Activated T-helper 2 cell treated with anti-CD3 and anti-CD28 coated beads, Interferon-gamma antibody, Interleukin-2, Interleukin-4, amounts not matched to agents 10 μg/mL and 5 μg/mL and 100 μg/mL, durations not matched to agents 14 hours and 24 hours and 36 hours (primary cell): ENCODE measurements around the gene CHD2. TPM values are rescaled to one million over a fixed set of nuclear protein-coding genes. Genes with fewer than 3 reads are reported as not detected.
"Not testable (repeated sequence)": the region's sequence is repeated elsewhere in the genome, so short reads cannot be mapped to it uniquely, and the experiment has no call there.

Experiments used
- DNase-seq: peaks from one replicate; pipeline ENCODE4 v3.0.0; 2021; ENCODE audit warnings: low spot score
- H3K27ac Mint-ChIP-seq: one replicate; pipeline ENCODE4 v1.8.0; 2021; ENCODE audit warnings: mixed read lengths
- H3K27me3 Mint-ChIP-seq: one replicate; pipeline ENCODE4 v1.8.0; 2021; ENCODE audit warnings: low read depth, mixed read lengths
- H3K36me3 Mint-ChIP-seq: one replicate; pipeline ENCODE4 v1.8.0; 2021; ENCODE audit warnings: low read depth, mixed read lengths
- H3K4me1 Mint-ChIP-seq: one replicate; pipeline ENCODE4 v1.8.0; 2021; ENCODE audit warnings: low read depth, mixed read lengths
- H3K4me3 Mint-ChIP-seq: one replicate; pipeline ENCODE4 v1.8.0; 2021; ENCODE audit warnings: low read depth, mild to moderate bottlenecking, moderate library complexity, mixed read lengths
- H3K9me3 Mint-ChIP-seq: one replicate; pipeline ENCODE4 v1.8.0; 2021; ENCODE audit warnings: mixed read lengths
- intact Hi-C: fragments of 100-400 bp; cut with micrococcal nuclease; formaldehyde crosslinking; loops from one replicate; pipeline ENCODE4 v1.15.1; 2023
- total RNA-seq: library from RNA; stranded (reverse); gene quantifications from 2 replicates; pipeline ENCODE4 v1.2.3, GENCODE V29; 2022

Gene CHD2
- total RNA-seq, 1 donor from 2014 or later, result 111 TPM

DNA sequence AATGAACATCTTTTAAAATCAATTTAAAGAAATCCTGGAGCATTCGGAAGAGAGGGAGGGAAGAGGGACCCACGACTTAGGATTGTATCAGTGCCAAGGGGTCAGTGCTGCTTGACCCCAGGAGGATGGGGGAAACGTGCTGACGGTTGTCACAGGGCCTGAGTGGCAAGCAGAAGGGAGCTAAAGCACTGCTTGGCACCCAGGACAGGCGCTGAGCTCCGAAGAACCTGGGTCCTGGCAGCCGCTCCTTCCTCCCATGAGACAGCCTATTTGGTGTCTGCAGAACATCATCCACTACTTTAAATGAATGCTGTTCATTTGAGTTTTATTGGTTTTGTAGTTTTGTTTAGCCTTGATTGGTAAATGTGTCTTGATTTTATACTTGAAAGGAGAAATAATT, 134.4 kb downstream of the CHD2 start:
- intact Hi-C loops, result no loop called here
- Mint-ChIP-seq H3K4me3 (no peak overlapping the region), H3K36me3 (no peaks in the 10 kb centered on the region), H3K4me1 (peaks cover 7% of the 10 kb centered on the region), H3K9me3 (no peaks in the 10 kb centered on the region), H3K27ac (no peak overlapping the region), H3K27me3 (no peaks in the 10 kb centered on the region)
- no peak for DNase-seq

DNA sequence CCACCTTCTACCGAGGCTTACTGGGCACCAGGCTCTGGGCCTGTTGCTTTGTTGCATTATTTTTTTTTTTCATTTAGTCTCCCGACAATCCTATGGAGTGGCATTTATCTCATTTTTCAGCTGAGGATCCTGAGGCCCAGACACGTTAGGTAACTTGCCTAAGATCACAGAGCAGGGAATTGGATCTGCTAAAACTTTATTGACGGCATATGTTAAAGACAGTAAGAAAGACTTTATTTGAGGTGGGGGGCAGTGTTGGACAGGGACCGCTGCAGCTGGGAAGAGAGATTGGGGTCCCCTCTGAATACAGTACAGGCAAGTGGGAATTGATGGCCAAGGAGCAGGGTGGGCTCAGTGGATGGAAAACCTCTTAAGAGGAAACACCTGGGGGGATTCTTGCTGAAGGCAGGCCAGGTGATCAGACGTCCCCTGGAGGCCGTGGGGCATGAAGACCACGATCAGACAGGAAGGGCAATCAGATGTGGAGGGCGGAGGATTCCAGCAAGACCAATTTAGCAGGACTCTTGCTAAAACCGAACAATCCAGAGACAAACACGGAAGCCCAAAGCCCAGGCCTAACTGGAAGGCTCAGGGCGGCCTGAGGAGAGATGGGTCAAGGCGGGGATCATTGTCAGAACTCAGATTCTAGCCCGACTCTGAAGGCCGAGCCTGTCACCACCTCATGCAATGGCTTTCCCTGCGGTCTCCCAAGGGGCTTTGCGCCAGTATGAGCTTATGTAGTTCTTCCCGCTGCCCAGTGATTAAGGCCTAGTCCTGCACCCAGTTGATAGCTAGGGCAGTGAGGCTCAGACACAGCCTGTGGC, 135.2 kb downstream of the CHD2 start:
- no peaks in the 10 kb centered on the region for H3K27me3 Mint-ChIP-seq
- intact Hi-C loops, result no loop called here
- no peak overlapping the region for H3K4me3 Mint-ChIP-seq
- no peaks in the 10 kb centered on the region for H3K9me3 Mint-ChIP-seq
- H3K4me1 Mint-ChIP-seq, result peaks cover 7% of the 10 kb centered on the region
- no peak overlapping the region for H3K27ac Mint-ChIP-seq
- DNase-seq, result no peak
- H3K36me3 Mint-ChIP-seq, result no peaks in the 10 kb centered on the region

DNA sequence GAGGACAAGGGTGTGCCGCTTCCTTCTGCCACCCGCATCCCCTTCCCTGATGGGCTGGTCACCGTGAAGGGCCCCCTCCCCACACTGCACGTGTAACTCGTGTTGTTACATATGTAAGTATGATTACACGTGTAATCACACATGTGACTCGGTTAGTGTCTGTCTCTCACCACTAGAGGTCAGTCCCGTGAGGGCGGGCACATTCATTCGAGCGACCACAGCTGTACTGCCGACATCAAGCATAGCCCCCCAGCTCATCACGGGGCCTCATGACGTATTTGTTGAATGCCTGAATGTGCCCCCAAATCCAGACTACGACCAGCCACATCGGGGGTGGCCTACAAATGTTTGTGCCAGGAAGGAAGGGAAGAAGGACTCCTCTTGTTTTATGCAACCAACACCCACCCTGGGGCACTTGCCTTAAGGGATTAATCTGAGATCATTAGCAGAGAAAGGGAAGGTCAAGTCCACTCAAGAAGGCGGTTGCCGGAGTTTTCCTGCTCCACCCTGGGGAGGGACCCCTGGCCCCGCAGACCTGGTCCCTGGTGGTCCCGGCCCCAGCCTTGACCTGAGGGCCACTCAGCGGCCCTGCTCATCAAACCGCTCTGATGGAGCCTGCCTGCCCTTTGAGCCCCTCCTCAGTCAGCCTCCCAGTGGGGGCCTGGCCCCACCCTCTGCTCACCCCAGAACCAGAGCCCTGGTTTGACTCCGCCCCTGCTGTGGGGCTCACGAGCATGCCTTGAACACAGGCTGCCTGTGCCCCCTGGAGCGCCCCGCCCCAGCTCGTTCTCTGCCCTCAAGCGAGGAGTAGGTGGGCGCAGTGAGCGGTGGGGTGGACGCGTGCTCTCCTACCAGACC, 136.1 kb downstream of the CHD2 start:
- intact Hi-C loops, result no loop called here
- DNase-seq, result no peak
- Mint-ChIP-seq H3K27ac (peak overlapping the region; percentile 52), H3K4me1 (peaks cover 6% of the 10 kb centered on the region), H3K36me3 (no peaks in the 10 kb centered on the region), H3K27me3 (no peaks in the 10 kb centered on the region), H3K4me3 (no peak overlapping the region), H3K9me3 (no peaks in the 10 kb centered on the region)

DNA sequence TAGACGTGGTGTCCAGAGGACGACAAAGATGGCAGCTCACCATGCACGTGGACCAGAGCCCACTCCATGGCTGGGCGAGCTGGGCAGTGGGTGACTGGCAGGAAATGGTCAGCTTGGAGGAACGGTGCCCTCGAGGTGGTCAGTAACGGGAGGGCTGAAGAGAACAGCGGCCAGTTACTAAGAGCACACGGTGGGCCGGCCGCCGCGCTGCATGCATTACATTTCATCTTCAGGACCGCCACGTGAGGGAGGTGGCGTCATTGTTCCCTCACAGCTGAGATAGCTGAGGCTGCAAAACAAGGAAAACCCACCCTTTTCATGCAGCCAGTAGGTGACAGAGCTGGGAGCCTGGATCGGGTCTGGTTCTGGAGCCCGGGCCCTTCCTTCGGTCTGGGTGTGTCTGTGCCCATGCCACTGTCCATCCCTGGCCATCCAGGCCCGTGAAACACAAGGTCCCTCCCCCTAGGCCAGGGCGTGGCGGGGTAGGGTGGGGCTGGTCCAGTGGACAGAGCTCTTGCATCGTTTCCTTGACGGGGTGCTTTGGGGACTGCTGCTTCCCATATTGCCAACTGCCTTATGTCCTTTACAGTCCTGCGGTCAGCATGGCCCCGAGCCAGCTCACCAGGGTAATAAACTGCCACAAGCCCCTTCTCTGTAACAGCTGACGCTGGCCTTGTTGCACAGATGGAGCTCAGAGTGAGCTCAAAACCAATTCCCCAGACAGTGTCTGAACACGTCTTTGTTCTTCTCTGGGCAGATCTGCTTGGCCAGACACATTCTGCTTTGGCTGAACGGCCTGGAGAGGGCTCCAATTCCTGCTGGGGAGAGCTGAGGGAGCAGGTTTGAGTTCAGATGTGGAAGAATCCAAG, 137.1 kb downstream of the CHD2 start:
- Mint-ChIP-seq H3K36me3 (no peaks in the 10 kb centered on the region), H3K4me3 (no peak overlapping the region), H3K27ac (no peak overlapping the region), H3K9me3 (no peaks in the 10 kb centered on the region), H3K27me3 (no peaks in the 10 kb centered on the region), H3K4me1 (peaks cover 6% of the 10 kb centered on the region)
- intact Hi-C loops, result no loop called here
- DNase-seq, result no peak

DNA sequence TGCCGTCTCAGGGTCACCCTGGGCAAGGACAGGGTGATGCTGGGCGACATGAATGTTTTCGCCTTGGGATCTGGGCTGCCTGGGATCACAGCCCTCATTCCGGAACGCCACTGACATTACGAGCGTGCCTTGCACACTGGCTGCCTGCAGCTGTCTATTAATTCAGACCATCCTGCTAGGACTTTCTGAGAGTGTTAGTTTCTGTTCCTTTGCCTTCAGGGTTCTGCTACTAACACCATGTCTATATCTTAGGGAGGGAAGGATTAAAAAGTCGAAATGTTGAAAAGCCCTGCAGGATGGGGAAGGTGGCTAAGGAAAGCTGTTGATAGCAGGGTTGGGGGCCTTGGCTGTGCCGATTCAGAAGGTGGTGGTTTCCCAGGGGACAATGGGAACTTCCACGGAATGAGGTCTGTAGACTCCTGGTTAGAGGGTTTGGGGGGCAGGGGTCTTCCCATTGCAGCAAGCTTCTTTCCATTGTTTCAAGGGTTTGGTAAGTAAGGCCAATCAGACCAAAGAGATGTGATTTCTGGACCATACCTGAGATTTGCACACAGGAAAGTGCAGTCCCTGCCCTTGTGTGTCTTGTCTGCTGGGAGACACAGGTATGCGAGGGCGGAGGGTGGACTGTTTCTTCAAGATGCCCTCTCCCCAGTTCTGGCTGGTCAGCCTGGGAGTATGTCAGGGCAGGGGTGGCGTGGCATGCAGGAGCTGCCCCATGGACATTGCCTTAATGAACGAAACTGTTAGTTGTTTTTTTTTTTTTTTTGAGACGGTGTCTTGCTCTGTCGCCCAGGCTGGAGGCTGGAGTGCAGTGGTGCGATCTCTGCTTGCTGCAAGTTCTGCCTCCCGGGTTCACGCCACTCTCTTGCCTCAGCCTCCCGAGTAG, 137.9 kb downstream of the CHD2 start:
- no peak overlapping the region for H3K27ac Mint-ChIP-seq
- no peaks in the 10 kb centered on the region for H3K9me3 Mint-ChIP-seq
- H3K36me3 Mint-ChIP-seq, result no peaks in the 10 kb centered on the region
- H3K4me3 Mint-ChIP-seq, result no peak overlapping the region
- no peak for DNase-seq
- no peaks in the 10 kb centered on the region for H3K27me3 Mint-ChIP-seq
- peaks cover 6% of the 10 kb centered on the region for H3K4me1 Mint-ChIP-seq
- intact Hi-C loops, result no loop called here

DNA sequence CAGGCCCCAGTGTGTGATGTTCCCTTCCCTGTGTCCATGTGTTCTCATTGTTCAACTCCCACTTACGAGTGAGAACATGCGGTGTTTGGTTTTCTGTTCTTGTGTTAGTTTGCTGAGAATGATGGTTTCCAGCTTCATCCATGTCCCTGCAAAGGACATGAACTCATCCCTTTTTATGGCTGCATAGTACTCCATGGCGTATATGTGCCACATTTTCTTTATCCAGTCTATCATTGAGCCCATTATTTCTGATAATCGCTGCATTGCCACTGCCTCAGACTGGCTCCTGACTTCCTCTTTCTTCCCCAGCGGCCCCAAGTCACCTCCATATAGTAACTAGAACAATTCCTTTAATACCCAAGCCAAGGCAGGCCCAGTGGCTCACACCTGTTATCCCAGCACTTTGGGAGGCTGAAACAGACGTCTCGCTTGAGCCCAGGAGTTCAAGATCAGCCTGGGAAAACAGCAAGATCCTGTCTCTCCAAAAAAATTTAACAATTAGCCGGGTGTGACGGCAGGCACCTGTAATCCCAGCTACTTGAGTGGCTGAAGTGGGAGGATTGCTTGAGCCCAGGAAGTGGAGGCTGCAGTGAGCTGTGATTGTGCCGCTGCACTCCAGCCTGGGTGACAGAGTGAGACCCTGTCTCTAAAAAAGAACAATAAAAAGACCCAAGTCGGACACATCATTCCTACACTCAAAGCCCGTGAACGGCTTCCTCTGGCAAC, 139.6 kb downstream of the CHD2 start:
- DNase-seq, H3K4me1 Mint-ChIP-seq, H3K9me3 Mint-ChIP-seq, H3K4me3 Mint-ChIP-seq, H3K27me3 Mint-ChIP-seq, H3K36me3 Mint-ChIP-seq, intact Hi-C loops, H3K27ac Mint-ChIP-seq: not testable (repeated sequence)

DNA sequence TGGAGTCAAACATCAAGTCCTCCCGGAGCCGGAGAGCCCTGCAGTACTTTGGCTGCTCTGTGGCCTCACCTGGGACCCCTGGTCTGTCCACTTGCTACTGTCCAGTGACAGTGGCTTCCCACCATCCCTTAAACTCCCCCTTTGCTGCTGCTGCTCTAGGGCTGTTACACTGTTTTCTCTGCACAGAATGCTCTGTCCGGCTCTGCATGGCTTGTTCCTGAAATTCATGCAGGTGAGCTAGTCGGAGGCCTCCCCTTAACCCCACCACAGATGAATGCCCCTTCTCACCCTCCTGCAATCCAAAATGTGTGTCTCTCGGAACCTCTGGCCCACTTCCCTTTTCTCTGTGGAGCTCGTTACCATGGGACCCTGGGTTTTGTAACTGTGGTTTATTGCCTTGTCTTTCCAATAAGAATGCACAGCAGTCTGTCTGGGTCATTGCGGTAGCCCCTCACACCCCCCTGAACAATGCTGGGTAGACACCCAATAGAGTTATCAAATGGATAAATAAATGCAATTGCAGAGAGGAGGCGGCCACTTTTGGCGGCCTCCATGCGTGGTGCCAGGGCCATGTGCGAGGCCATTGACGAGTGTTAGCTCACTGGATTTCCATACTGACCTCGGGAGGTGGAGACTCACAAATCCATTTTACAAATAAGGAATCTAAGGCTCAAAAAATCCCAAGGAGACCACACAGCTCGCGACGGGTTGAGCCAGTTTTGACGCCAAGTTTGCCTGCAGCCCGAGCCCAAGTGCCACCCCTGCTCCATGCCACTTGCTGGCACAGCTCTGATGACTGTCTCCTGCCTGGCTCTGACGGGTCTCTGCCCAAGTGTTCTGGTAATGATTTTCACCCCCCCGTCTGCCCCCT, 140.4 kb downstream of the CHD2 start:
- H3K27me3 Mint-ChIP-seq, result no peaks in the 10 kb centered on the region
- H3K27ac Mint-ChIP-seq, result no peak overlapping the region
- peaks cover 6% of the 10 kb centered on the region for H3K4me1 Mint-ChIP-seq
- H3K4me3 Mint-ChIP-seq, result no peak overlapping the region
- no peaks in the 10 kb centered on the region for H3K9me3 Mint-ChIP-seq
- DNase-seq, result no peak
- intact Hi-C loops, result no loop called here
- H3K36me3 Mint-ChIP-seq, result no peaks in the 10 kb centered on the region

DNA sequence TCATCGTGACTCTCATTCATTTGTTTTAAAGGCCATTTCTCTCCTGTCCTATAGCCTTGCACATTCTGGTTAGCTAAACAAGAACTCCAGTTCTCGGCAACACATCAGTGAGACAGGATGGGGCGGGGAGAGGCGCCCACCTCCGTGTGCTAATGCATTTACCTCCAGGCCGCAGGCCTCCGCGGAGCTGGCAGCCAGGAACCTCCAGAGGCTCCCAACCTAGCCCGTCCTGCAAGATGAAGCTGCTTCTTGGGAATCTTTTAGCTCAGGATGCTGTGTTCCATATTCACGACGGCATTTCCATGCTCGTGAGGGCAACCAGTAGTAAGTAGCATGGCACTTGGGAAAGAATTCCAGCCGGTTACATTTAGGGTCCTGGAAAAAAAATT, 141.0 kb downstream of the CHD2 start:
- Mint-ChIP-seq H3K4me1 (peaks cover under 1% of the 10 kb centered on the region), H3K36me3 (no peaks in the 10 kb centered on the region), H3K4me3 (no peak overlapping the region), H3K27me3 (peaks cover 2% of the 10 kb centered on the region), H3K9me3 (peaks cover 4% of the 10 kb centered on the region), H3K27ac (no peak overlapping the region)
- intact Hi-C loops, result no loop called here
- DNase-seq, result no peak

DNA sequence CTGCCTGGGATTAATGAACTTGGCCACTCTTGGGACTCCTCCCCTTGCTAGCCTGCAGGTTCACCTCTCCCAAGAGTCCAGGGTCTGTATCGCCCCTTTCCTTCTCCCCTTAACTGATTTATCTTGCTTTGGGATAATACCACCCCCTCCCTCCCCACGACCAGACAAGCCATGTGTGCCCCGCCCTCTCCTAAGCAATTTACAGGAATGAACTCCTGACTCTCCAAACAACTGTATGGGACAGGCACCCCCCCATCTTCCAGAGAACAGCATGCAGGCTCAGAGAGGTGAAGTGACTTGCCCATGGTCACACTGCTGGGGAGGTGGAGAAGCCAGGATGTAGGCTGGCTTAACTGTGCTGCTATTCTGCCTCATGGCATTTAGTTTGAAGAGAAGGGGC, 142.1 kb downstream of the CHD2 start:
- intact Hi-C loops, result no loop called here
- no peaks in the 10 kb centered on the region for H3K36me3 Mint-ChIP-seq
- H3K4me1 Mint-ChIP-seq, result no peaks in the 10 kb centered on the region
- peaks cover 7% of the 10 kb centered on the region for H3K9me3 Mint-ChIP-seq
- H3K27me3 Mint-ChIP-seq, result peaks cover 4% of the 10 kb centered on the region
- no peak overlapping the region for H3K4me3 Mint-ChIP-seq
- no peak for DNase-seq
- no peak overlapping the region for H3K27ac Mint-ChIP-seq

DNA sequence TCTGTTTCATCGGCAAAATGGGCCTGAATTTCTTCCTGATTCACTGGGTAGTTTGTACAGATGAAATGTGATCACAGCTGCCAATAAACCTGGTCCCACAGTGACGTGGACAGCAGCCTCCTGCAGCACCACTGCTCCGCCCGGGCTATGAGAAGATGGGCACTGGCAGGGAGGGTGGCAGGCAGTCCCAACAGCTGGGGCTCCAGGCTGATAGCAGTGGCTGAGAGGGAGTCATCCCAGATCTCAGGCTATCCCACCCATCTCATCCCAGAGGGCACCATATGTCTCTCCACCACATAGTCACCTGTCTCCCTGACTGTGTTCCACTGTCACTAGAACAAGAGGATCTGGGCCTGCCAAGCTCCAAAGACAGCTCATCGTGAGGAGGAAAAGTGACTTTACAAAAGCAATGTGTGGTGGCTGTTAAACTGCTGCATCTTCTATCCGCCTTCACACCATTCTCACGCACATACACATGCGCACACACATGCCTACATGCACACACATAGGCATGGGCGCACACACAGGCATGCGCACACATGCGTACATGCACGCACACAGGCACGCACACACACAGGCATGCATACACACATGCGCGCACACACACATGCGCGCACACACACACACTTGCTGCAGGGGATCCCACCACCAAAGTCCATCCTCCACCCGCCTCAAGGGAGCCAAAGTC, 142.7 kb downstream of the CHD2 start:
- Mint-ChIP-seq H3K27me3 (peaks cover 4% of the 10 kb centered on the region), H3K4me1 (peaks cover 3% of the 10 kb centered on the region), H3K4me3 (no peak overlapping the region), H3K27ac (no peak overlapping the region), H3K9me3 (peaks cover 7% of the 10 kb centered on the region), H3K36me3 (no peaks in the 10 kb centered on the region)
- intact Hi-C loops, result no loop called here
- DNase-seq, result no peak
